ENCODE measurements around the gene COMMD3. TPM values are rescaled to one million over a fixed set of nuclear protein-coding genes. Genes with fewer than 3 reads are reported as not detected.

The COMMD3 gene
- total and polyA plus RNA-seq, 9 of the 15 experiments (the other 6 are each of a cell fraction or from before 2014, with no cell fraction given) = 50.7 to 217 (median 80.1) TPM

- TF ChIP-seq POU5F1 (IDR thresholded peaks at IDR 0.05; ENCODE audit: borderline replicate concordance, low read depth, low read length, partially characterized antibody) = no peak
- TF ChIP-seq ZNF778 (CRISPR knock-in tag; IDR thresholded peaks at IDR 0.05) = no peak
- no peak for TF ChIP-seq ZNF668 (CRISPR knock-in tag; IDR thresholded peaks at IDR 0.05)
- TF ChIP-seq TBP (optimal IDR thresholded peaks at IDR 0.05; ENCODE audit: low read depth, low read length) = peak; percentile 74
- no peak for TF ChIP-seq SP1 (CRISPR knock-in tag; IDR thresholded peaks at IDR 0.05)
- TF ChIP-seq, protein P1, sequence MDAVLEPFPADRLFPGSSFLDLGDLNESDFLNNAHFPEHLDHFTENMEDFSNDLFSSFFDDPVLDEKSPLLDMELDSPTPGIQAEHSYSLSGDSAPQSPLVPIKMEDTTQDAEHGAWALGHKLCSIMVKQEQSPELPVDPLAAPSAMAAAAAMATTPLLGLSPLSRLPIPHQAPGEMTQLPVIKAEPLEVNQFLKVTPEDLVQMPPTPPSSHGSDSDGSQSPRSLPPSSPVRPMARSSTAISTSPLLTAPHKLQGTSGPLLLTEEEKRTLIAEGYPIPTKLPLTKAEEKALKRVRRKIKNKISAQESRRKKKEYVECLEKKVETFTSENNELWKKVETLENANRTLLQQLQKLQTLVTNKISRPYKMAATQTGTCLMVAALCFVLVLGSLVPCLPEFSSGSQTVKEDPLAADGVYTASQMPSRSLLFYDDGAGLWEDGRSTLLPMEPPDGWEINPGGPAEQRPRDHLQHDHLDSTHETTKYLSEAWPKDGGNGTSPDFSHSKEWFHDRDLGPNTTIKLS (IDR thresholded peaks at IDR 0.05; ENCODE audit: borderline replicate concordance, low read depth) = no peak
- TF ChIP-seq KDM2B (CRISPR knock-in tag; IDR thresholded peaks at IDR 0.05) = no peak
- no peak for TF ChIP-seq WHSC1 (IDR thresholded peaks at IDR 0.05; ENCODE audit: low read length)
- TF ChIP-seq ZNF212 (CRISPR knock-in tag; IDR thresholded peaks at IDR 0.05) = no peak
- TF ChIP-seq SMAD3 (CRISPR knock-in tag; conservative IDR thresholded peaks at IDR 0.05) = no peak
- TF ChIP-seq ZNF561 (CRISPR knock-in tag; conservative IDR thresholded peaks at IDR 0.05) = no peak
- TF ChIP-seq EZH2 (IDR thresholded peaks at IDR 0.05; ENCODE audit: borderline replicate concordance, low read depth, low read length) = no peak
- no peak; the same call in 1 of the 2 replicates for TF ChIP-seq MAFF (IDR thresholded peaks at IDR 0.05; ENCODE audit: low read length)
- TF ChIP-seq E2F1 (CRISPR knock-in tag; IDR thresholded peaks at IDR 0.05) = peak; percentile 59; the same call in 1 of the 2 replicates
- TF ChIP-seq NR3C1 (CRISPR knock-in tag; IDR thresholded peaks at IDR 0.05) = peak; percentile 72; the same call in 1 of the 2 replicates
- TF ChIP-seq, protein P2, sequence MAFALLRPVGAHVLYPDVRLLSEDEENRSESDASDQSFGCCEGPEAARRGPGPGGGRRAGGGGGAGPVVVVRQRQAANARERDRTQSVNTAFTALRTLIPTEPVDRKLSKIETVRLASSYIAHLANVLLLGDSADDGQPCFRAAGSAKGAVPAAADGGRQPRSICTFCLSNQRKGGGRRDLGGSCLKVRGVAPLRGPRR (CRISPR knock-in tag; IDR thresholded peaks at IDR 0.05) = no peak
- TF ChIP-seq ZNF165 (CRISPR knock-in tag; IDR thresholded peaks at IDR 0.05; ENCODE audit: borderline replicate concordance) = no peak
- no peak for TF ChIP-seq KLF6 (CRISPR knock-in tag; IDR thresholded peaks at IDR 0.05; ENCODE audit: borderline replicate concordance)
- TF ChIP-seq, protein P3, sequence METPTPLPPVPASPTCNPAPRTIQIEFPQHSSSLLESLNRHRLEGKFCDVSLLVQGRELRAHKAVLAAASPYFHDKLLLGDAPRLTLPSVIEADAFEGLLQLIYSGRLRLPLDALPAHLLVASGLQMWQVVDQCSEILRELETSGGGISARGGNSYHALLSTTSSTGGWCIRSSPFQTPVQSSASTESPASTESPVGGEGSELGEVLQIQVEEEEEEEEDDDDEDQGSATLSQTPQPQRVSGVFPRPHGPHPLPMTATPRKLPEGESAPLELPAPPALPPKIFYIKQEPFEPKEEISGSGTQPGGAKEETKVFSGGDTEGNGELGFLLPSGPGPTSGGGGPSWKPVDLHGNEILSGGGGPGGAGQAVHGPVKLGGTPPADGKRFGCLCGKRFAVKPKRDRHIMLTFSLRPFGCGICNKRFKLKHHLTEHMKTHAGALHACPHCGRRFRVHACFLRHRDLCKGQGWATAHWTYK (CRISPR knock-in tag; IDR thresholded peaks at IDR 0.05) = 0 out of 2 replicates have a peak, but pooled peaks have one; percentile 61
- TF ChIP-seq CBX5 (IDR thresholded peaks at IDR 0.05; ENCODE audit: borderline replicate concordance, low read depth) = no peak
- TF ChIP-seq KAT2B (IDR thresholded peaks at IDR 0.05; ENCODE audit: low read depth, low read length) = no peak
- TF ChIP-seq, protein P4, sequence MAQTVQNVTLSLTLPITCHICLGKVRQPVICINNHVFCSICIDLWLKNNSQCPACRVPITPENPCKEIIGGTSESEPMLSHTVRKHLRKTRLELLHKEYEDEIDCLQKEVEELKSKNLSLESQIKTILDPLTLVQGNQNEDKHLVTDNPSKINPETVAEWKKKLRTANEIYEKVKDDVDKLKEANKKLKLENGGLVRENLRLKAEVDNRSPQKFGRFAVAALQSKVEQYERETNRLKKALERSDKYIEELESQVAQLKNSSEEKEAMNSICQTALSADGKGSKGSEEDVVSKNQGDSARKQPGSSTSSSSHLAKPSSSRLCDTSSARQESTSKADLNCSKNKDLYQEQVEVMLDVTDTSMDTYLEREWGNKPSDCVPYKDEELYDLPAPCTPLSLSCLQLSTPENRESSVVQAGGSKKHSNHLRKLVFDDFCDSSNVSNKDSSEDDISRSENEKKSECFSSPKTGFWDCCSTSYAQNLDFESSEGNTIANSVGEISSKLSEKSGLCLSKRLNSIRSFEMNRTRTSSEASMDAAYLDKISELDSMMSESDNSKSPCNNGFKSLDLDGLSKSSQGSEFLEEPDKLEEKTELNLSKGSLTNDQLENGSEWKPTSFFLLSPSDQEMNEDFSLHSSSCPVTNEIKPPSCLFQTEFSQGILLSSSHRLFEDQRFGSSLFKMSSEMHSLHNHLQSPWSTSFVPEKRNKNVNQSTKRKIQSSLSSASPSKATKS (CRISPR knock-in tag; IDR thresholded peaks at IDR 0.05) = no peak
Observed at GRCh38 chr10:22340329-22341189, 24.4 kb downstream of the COMMD3 start (continued).

All from K562 (cell line).